ENCODE measurements around the gene MAP2K3.

MAP2K3 gene

DNA sequence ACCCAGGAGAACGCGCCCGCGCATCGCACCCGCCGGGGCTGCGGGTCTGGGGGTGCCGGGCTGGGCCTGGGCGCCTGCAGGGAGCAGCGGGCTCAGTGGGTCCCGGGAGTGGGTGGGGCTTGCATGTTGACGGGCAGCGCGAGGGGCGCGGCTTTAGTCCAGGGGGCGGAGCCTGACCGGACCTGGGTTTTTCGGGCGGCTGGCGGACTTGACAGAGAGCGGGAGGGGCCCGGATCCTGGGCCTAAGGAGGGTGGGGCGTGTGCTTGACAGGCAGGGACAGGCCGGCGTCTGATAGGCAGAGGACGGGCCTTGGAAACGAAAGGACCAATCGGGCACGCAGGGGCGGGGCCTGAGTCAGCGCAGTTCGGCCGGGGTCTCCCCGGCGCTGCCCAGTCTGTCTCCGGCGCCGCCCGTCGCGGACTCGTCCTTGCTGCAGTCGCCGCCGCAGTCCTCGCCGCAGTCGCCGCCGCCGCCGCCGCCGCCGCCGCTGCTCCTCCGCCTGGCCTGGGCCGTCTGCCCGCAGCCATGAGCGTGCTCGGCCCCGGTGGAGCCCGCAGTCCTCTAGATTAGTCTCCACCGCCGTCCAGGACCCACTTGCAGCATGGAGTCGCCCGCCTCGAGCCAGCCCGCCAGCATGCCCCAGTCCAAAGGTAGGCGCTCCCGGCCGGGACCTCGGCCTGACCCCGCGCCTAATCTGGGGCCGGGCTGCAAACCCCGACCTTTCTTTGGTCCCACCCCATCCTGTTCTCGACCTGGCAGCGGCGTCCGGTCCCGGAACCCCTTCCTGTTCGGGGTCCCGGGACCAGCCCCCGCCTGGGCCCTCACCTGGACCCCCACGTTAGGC lies at the start of gene MAP2K3:
MAP2K3 (plus strand) TSS at position 393 of the 845 bp plus-strand sequence; CDS start at position 603, 210 bp downstream.
- peaks cover 44% of the 10 kb centered on the region for H3K27me3 Mint-ChIP-seq (ENCODE audit: low read depth, poor library complexity)
- H3K4me1 Mint-ChIP-seq: peaks cover 28% of the 10 kb centered on the region
- peak within 1 kb of the TSS; percentile 90 for H3K4me3 Mint-ChIP-seq
- H3K36me3 Mint-ChIP-seq (ENCODE audit: low read depth): no peaks in the 10 kb centered on the region
- H3K9me3 Mint-ChIP-seq: no peaks in the 10 kb centered on the region
- TF ChIP-seq, protein P1, sequence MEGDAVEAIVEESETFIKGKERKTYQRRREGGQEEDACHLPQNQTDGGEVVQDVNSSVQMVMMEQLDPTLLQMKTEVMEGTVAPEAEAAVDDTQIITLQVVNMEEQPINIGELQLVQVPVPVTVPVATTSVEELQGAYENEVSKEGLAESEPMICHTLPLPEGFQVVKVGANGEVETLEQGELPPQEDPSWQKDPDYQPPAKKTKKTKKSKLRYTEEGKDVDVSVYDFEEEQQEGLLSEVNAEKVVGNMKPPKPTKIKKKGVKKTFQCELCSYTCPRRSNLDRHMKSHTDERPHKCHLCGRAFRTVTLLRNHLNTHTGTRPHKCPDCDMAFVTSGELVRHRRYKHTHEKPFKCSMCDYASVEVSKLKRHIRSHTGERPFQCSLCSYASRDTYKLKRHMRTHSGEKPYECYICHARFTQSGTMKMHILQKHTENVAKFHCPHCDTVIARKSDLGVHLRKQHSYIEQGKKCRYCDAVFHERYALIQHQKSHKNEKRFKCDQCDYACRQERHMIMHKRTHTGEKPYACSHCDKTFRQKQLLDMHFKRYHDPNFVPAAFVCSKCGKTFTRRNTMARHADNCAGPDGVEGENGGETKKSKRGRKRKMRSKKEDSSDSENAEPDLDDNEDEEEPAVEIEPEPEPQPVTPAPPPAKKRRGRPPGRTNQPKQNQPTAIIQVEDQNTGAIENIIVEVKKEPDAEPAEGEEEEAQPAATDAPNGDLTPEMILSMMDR (IDR thresholded peaks at IDR 0.05): no peak
- peak; percentile 99 for DNase-seq
- no peak within 1 kb of the TSS for H3K27ac Mint-ChIP-seq

DNA sequence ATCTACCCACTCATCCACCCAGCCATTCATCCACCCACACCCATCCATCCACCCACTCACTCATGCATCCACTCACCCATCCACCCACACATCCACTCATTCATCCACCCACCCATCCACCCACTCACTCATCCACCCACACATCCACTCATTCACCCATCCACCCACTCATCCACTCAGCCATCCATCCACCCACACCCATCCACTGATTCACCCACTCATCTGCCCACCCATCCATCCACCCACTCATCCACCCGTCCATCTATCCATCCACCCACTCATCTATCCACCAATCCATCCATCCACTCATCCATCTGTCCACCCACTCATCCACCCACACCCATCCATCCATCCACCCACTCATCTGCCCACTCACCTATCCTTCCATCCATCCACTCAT lies 48.6 kb upstream of the MAP2K3 start:
- no peak overlapping the region for H3K27ac Mint-ChIP-seq

DNA sequence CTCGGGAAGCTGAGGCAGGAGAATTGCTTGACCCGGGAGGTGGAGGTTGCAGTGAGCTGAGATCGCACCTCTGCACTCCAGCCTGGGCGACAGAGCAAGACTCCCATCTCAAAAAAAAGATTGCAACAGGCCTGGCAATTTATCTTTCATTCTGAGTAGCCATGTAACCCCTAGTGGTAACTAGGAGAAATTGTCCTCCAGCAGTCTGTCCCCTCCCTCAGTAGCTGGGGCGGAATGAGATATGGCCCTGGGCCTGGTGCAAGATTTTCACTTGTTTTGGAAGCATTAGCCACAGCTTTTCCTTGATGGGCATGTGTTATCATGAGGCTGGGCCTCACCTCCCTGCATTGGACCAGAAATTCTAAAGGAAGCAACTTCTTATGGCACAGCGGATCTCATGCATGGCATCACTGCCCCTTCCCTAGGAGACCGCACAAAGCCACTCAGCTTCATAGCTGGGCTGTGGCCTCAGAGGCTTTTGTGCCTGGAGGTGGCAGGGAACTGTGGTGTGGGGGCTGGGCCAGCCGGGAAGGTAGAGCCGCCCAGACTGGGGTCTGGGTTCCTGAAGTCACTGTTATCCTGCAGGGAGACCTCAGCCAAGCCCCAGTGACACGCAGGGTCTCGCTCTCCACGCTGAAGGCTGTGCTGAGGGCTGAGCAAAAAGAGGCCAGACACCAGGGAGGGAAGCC lies 44.7 kb upstream of the MAP2K3 start:
- Mint-ChIP-seq H3K4me3 (no peak overlapping the region), H3K9me3 (no peaks in the 10 kb centered on the region), H3K36me3 (ENCODE audit: low read depth) (no peaks in the 10 kb centered on the region), H3K4me1 (peaks cover 47% of the 10 kb centered on the region), H3K27ac (peak overlapping the region; percentile 51), H3K27me3 (ENCODE audit: low read depth, poor library complexity) (no peaks in the 10 kb centered on the region)
- TF ChIP-seq, protein P1 (IDR thresholded peaks at IDR 0.05): peak; percentile 53
- peak; percentile 24 for DNase-seq

More for the DNA sequence above, 48.6 kb upstream of the MAP2K3 start:
- Mint-ChIP-seq H3K27me3 (ENCODE audit: low read depth, poor library complexity) (no peaks in the 10 kb centered on the region), H3K4me3 (no peak overlapping the region), H3K36me3 (ENCODE audit: low read depth) (peaks cover 15% of the 10 kb centered on the region), H3K9me3 (peaks cover 20% of the 10 kb centered on the region), H3K4me1 (peaks cover 25% of the 10 kb centered on the region)
- no peak for DNase-seq
- TF ChIP-seq, protein P1 (IDR thresholded peaks at IDR 0.05): no peak

DNA sequence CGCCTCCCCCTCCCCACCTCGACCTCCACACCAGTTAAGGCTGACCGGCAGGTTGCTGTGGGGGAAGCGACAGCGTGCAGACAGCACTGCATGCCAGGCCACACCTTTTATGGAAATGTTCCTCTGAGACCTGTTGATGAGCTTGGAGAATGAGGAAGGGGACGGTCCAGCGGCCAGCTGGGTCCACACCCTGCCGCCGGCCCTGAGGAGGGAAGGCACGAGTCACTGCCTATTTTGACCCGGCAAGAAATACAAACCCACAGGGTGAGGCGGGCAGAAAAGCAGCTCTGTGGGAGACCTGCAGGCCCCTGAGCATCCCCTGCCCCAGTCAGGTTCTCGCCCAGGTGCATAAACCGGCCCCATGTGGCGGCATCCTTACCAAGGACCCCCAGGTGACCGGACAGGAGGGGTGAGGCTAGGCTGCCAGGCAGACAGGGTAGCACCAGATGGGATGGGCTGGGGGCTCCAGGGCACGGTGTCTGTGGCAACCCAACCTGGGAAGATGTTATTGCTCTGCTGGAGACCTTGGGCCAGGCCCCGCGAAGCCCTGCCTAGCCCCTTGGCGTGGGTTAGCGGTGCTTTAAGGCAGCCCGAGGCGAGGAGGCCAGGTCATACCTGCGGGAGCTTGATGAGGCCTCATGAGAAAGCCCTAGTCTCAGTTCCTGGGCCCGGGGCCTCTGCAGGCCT lies 44.0 kb upstream of the MAP2K3 start:
- H3K36me3 Mint-ChIP-seq (ENCODE audit: low read depth): no peaks in the 10 kb centered on the region
- peak; percentile 34 for DNase-seq
- H3K4me3 Mint-ChIP-seq: no peak overlapping the region
- H3K4me1 Mint-ChIP-seq: peaks cover 47% of the 10 kb centered on the region
- no peak overlapping the region for H3K27ac Mint-ChIP-seq
- TF ChIP-seq, protein P1 (IDR thresholded peaks at IDR 0.05): no peak
- H3K27me3 Mint-ChIP-seq (ENCODE audit: low read depth, poor library complexity): no peaks in the 10 kb centered on the region
- no peaks in the 10 kb centered on the region for H3K9me3 Mint-ChIP-seq

DNA sequence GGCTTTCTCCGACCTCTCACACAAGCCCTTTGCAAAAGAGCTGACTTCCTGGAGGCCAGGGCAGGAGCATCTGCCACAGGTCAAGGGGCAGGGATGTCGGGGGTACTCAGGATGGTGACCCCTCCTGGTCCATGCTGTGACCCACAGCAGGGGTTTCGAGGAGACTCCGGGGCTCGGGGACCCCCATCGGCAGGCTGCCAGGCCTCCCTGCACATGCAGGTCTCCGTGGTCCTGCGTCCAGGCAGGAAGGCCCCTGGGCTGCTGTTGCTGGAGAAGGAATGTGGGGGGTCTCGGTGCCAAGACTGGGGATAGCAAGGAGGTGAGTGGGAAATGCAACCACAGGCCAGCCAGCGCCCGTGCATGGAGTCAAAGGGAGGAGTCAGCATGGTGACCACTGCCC lies 42.9 kb upstream of the MAP2K3 start:
- Mint-ChIP-seq H3K36me3 (ENCODE audit: low read depth) (no peaks in the 10 kb centered on the region), H3K27me3 (ENCODE audit: low read depth, poor library complexity) (no peaks in the 10 kb centered on the region), H3K4me1 (peaks cover 47% of the 10 kb centered on the region), H3K27ac (no peak overlapping the region), H3K9me3 (no peaks in the 10 kb centered on the region), H3K4me3 (no peak overlapping the region)
- DNase-seq: no peak
- TF ChIP-seq, protein P1 (IDR thresholded peaks at IDR 0.05): no peak
